Measurements from ENCODE around the gene PRDX5. TPM values are rescaled to one million over a fixed set of nuclear protein-coding genes. Genes with fewer than 3 reads are reported as not detected.

PRDX5 gene
- total and polyA plus RNA-seq, 2 donors (not counting 1 experiment from before 2014, with no cell fraction given) = 50.4 to 95.5 TPM

GRCh38 chr11:64318766-64319761, 1.1 kb downstream of the PRDX5 start:
- WGBS (ENCODE audit: insufficient coverage) = 30% methylated on average over 12 of the region's 19 CpGs
- ATAC-seq (ENCODE audit: low read depth) = no peak
- Mint-ChIP-seq H3K27me3 (no peaks in the 10 kb centered on the region), H3K9me3 (ENCODE audit: insufficient read depth) (no peaks in the 10 kb centered on the region), H3K4me3 (peak overlapping the region; percentile 98), H3K27ac (peak overlapping the region; percentile 100), H3K4me1 (peaks cover 30% of the 10 kb centered on the region)
- no peaks in the 10 kb centered on the region for H4K20me1 ChIP-seq (ENCODE audit: control insufficient read depth, insufficient read depth, low read length, poor library complexity, severe bottlenecking)
- H3K4me1 ChIP-seq (ENCODE audit: control insufficient read depth in 2 of 2, insufficient read depth in 2 of 2, low read length in 2 of 2) = peaks cover 8 to 26% of the 10 kb centered on the region in 2 donors
- intact Hi-C loops (cut with micrococcal nuclease) = loop anchor here (1.0 to 5.0 kb wide), 5 partner anchors 16 to 423 kb away; partner anchors contain the start of genes CCDC88B, RASGRP2 and RPS6KA4
- peak overlapping the region; percentile 89 for H2AFZ ChIP-seq (ENCODE audit: insufficient read depth, low read depth, low read length, poor library complexity, severe bottlenecking)
- peak overlapping the region; percentile 95 for H3K9ac ChIP-seq (ENCODE audit: low read length)
- no peaks in the 10 kb centered on the region for H3K9me3 ChIP-seq (ENCODE audit: control extremely low read depth in 1 of 3, control insufficient read depth in 2 of 3, insufficient read depth in 1 of 3, low read length in 2 of 3)
- H3K79me2 ChIP-seq (ENCODE audit: control insufficient read depth, insufficient read depth, low read length) = peaks cover 5% of the 10 kb centered on the region
- H3K4me2 ChIP-seq (replicated peaks; ENCODE audit: low read depth, low read length, poor library complexity, severe bottlenecking) = peak overlapping the region; percentile 99
- no peak for DNase-seq
- peaks cover 0 to 29% of the 10 kb centered on the region in 2 experiments for H3K36me3 ChIP-seq (replicated peaks in 1 of 2; ENCODE audit: control extremely low read depth in 1 of 2, control insufficient read depth in 1 of 2, extremely low read depth in 1 of 2, insufficient read depth in 2 of 2, low read length in 1 of 2)
- H3K27ac ChIP-seq (ENCODE audit: low read length in 2 of 2) = peak overlapping the region; percentile 99 to 100
- TF ChIP-seq EZH2 (IDR thresholded peaks at IDR 0.05; ENCODE audit: borderline replicate concordance, insufficient read depth, low read depth, low read length, poor library complexity, severe bottlenecking) (no peak), CTCF (IDR thresholded peaks at IDR 0.05) (no peak)
- no peaks in the 10 kb centered on the region for H3K27me3 ChIP-seq (replicated peaks in 1 of 4; ENCODE audit: control extremely low read depth in 1 of 4, control insufficient read depth in 3 of 4, insufficient read depth in 4 of 4, low read length in 3 of 4)
- POLR2A ChIA-PET = interaction anchor here (0.5 to 2.6 kb wide), 8 partner anchors 12 to 134 kb away, joined by 4 to 50 read pairs (median 14); partner anchors contain the start of genes CCDC88B, ESRRA and FERMT3
- H3K4me3 ChIP-seq (ENCODE audit: control extremely low read depth in 1 of 5, extremely low read depth in 1 of 5, insufficient read depth in 1 of 5, low read depth in 2 of 5, low read length in 4 of 5) = peak overlapping the region; percentile 15 to 95 (median 76)
- CTCF ChIA-PET = interaction anchor here (1.5 to 4.7 kb wide), 8 partner anchors 14 to 482 kb away, joined by 4 to 188 read pairs (median 25); partner anchors contain the start of genes CCDC88B and RPS6KA4

All from B cell (primary cell).